ENCODE results near the gene FCGR3B.
"Not testable (repeated sequence)": the region's sequence is repeated elsewhere in the genome, so short reads cannot be mapped to it uniquely, and the experiment has no call there.

FCGR3B gene

GRCh38 chr1:161605762-161606540 is 25.0 kb downstream of the FCGR3B start:
- DNase-seq (ENCODE audit: low read depth) = not testable (repeated sequence)

- DNase-seq (ENCODE audit: low read depth) = not testable (repeated sequence)
Measured at GRCh38 chr1:161605024-161605423, 26.0 kb downstream of the FCGR3B start.

GRCh38 chr1:161597077-161597476 is 33.9 kb downstream of the FCGR3B start:
- DNase-seq (ENCODE audit: low read depth) = not testable (repeated sequence)

GRCh38 chr1:161595583-161595982 is 35.4 kb downstream of the FCGR3B start:
- DNase-seq (ENCODE audit: low read depth) = not testable (repeated sequence)

DNA sequence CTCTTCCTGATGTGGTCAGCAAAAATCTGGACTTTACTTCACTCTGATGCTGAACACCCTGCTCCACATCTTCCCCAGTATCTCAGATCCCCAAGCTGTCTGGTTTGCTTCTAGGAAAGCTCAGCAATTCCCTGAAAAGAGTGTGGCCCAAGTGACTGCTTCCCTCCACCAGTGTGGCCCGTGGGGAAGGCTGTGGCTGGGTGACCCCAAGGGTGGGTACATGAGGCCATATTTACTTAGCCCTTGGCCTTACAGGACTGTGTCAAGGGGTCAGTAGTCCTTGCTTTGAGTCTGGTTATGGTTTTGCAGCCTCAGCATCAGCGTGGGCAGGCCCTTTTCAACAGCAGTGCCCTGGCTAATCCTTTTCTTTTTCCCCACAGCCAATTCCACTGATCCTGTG is 35.8 kb downstream of the FCGR3B start:
- not testable (repeated sequence) for DNase-seq (ENCODE audit: low read depth)

- DNase-seq (ENCODE audit: low read depth) = not testable (repeated sequence)
Measured at GRCh38 chr1:161594269-161594984, 36.5 kb downstream of the FCGR3B start.

DNA sequence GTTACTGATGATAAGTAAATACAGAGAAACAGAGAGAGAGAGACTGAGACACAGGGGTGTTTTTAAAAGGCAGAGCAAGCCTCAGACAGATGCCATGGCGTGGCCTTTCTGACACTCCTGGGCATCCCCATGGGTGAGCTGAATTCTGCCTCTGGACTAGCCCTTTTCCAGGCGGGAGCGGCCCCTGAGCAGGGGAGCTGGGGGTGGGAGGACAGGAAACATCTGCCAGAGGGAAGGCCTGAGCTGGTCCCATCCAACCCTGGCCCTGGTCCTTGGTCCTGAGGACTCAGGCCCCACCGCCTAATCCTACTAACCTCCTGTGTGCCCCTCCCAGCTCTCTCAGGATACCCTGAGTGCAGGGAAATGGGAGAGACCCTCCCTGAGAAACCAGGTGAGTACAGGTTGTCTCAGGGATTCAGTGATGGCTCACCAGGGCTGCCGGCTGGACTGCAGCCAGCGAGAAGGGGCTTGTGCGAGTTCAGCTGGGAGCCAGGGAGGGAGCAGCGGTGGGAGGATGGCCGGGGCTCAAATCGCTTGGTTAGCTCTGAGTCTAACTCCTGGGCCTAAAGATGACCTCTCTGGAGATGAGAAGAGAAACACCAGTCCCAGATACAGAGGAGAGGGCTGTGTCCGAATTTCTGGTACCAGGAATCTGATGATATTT is 37.8 kb downstream of the FCGR3B start:
- not testable (repeated sequence) for DNase-seq (ENCODE audit: low read depth)

DNA sequence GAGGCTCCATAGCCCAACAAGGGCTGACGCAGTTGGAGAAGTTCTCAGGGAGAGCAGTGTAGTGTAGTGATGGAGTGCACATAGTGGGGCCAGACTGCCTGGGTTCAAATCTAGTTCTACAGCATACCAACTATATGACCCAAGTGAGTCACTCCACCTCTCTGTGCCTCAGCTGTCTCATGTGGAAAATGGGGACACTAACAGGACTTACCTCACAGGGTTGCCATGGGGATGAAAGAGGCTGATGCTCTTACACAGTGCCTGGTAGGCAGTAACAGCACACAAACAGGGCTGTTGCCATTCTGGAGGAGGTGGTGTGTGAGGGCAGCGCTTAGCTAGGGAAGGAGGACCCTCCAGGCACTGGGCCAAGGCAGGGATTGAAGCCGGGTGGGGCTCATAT is 38.4 kb downstream of the FCGR3B start:
- not testable (repeated sequence) for DNase-seq (ENCODE audit: low read depth)

DNA sequence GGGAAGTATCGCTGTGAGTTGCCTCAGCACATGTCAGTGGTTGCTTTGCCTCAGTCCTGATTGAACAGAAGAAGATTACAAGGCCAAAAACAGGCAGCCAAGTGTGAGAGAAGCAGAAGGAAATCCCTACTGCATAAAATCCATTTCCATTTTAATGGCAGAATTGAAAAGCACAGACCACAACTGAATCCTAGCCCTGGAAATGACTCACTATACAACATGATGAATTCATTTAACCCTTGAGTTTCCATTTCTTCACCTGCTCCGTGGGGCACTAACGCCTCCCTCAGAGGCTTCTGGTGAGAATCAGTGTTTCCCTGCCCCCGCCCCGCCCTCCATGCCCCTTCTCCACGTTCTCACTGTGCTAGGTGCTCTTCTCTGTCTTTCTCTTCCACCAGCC is 41.1 kb downstream of the FCGR3B start:
- not testable (repeated sequence) for DNase-seq (ENCODE audit: low read depth)

GRCh38 chr1:161589365-161589764 is 41.6 kb downstream of the FCGR3B start:
- not testable (repeated sequence) for DNase-seq (ENCODE audit: low read depth)

GRCh38 chr1:161588596-161588995 is 42.4 kb downstream of the FCGR3B start:
- not testable (repeated sequence) for DNase-seq (ENCODE audit: low read depth)

- not testable (repeated sequence) for DNase-seq (ENCODE audit: low read depth)
Measured at GRCh38 chr1:161582882-161583281, 48.1 kb downstream of the FCGR3B start.

GRCh38 chr1:161580879-161581537 is 50.0 kb downstream of the FCGR3B start:
- DNase-seq (ENCODE audit: low read depth) = not testable (repeated sequence)

DNA sequence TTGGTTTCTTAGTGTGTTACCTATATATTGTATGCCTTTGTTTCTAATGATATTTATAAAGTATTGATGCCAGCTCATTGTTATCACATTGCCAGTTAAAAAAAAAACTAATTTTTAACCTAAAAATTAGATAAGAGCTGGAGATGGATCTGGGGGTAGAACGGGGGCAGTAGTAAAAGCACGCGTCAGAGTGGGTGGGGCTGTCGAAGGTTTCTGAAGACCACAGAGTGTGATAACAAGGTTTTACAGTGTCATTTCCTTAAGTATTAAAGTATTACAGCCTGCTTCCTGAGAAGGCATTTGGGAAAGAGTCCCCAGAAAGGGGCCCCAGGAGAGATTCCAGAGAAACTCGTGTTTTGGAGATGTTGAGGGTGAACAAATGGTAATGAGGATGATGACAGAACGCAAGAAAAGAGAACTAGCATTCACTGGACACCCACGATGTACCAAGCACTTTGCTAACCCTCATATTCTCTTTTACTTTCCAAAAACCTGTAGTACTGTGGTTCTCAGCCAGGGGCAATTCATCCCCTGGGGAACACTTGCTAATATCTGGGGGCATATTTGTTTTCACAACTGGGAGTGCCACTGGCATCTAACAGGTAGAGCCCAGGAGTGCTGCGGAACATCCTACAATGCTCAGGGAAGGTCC is 51.0 kb downstream of the FCGR3B start:
- not testable (repeated sequence) for DNase-seq (ENCODE audit: low read depth)

GRCh38 chr1:161576676-161577075 is 54.3 kb downstream of the FCGR3B start:
- DNase-seq (ENCODE audit: low read depth) = not testable (repeated sequence)
